ENCODE data around the gene KCNIP4.

GRCh38 chr4:21470535-21470934 lies 478.0 kb downstream of the KCNIP4 start:
- TF ChIP-seq EZH2 (IDR thresholded peaks at IDR 0.05; ENCODE audit: borderline replicate concordance, low read depth, low read length, severe bottlenecking) (no peak), CTCF (IDR thresholded peaks at IDR 0.05; ENCODE audit: extremely low read depth in 1 of 2, insufficient read depth in 1 of 2, low read depth in 1 of 2, low read length in 2 of 2) (no peak), POLR2A (IDR thresholded peaks at IDR 0.05; ENCODE audit: low read depth, low read length) (no peak), JUN (IDR thresholded peaks at IDR 0.05; ENCODE audit: borderline replicate concordance, insufficient read depth, insufficient read length, low read depth) (no peak), GATA2 (IDR thresholded peaks at IDR 0.05; ENCODE audit: insufficient read depth, insufficient read length, low read depth, low read length) (no peak), MAX (IDR thresholded peaks at IDR 0.05; ENCODE audit: insufficient read depth, insufficient read length) (no peak), POLR2AphosphoS5 (IDR thresholded peaks at IDR 0.05; ENCODE audit: insufficient read depth, low read depth, low read length) (no peak)

All from endothelial cell of umbilical vein (primary cell).